GM21825 (cell line): ENCODE data around the gene NUDT17.

ENCODE experiments used
- ATAC-seq: cut with Tn5 transposase; IDR thresholded peaks from one replicate; pipeline ENCODE4 v1.9.1; 2021; ENCODE audit warnings: mild to moderate bottlenecking, moderate library complexity; ENCODE audit not compliant: unreplicated experiment

Gene NUDT17

DNA sequence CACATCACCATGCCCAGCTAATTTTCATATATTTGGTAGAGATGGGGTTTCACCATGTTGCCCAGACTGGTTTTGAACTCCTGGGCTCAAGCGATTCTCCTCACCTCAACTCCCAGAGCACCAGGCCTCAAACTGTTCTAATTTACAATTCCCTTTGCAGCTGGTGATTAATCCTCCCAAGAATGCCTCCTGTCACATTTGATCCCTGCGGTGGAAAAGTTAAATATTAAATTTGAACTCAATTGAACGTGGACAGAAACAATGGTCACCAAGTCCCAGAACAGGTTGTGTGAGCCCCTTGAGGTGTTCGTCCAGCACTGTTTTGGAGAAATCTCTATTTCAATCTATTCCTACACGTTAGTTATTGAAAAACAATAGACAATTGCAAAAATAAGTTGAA is 42.2 kb downstream of the NUDT17 start:
- no peak for ATAC-seq

- ATAC-seq, result no peak
These were observed 44.3 kb downstream of the NUDT17 start for GRCh38 chr1:145889722-145890121.

DNA sequence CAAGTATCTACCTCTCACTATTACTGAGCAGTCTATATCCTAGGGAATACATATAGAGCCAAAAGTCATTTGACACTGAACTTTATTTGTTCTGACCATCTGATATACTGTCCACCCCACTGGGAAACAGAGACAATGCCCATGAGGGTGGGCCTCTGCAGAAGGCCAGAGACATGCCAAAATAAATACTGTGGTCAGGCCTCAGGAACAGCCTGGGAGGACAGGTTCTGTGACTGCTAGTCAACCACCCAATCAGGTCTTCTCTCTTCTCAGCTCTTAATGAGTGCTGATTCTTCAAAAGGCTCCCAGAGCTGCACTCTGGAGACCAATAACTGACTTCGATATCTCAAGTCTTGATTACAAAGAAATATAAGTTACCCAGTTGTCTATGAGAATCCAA is 45.7 kb downstream of the NUDT17 start:
- ATAC-seq, result no peak

DNA sequence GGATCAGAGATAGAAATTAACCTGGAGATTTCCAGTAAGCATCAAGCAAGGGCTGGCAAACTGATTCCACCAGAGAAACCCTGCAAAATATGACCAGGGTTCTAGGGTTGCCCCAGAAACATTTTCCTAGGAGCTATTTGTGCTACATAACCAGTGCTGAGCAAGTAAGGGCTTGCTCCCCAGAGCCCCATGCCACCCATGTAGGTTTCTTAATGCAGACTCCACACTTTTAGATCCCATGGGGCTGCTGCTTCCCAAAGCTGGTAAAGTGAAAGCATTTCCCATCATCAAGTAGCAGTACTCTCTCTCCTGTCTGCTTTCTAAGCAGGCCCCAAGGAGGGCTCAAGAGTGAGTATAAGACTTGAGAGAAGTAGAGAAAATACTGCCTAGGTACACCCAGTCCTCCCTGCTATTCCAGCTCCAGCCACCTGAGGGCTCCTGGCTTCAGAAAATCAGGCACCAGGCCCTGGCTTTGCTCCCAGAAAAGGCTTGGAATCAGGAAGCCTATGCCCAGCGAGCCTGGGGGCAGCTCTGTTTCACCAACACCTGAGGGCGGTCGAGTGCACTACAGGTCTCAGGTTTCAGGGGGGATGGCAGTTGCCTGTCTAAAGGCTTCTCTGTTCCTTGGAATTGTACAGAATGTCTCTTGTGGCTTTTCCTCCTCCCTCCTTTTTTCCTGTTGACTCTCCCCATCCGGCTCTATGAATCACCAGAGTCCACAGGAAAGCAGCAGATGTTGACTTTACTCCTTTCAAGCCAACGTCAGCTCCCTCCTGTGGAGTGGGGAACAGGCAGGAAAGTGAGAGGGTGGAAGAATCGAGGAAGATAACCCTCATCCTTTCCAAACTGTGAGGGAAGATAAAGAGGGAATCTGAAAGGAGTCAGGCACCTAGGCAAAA is 46.4 kb downstream of the NUDT17 start:
- ATAC-seq, result no peak

- no peak for ATAC-seq
These were observed 47.2 kb downstream of the NUDT17 start for GRCh38 chr1:145892486-145893087.

GRCh38 chr1:145893306-145894055 is 48.1 kb downstream of the NUDT17 start:
- no peak for ATAC-seq

DNA sequence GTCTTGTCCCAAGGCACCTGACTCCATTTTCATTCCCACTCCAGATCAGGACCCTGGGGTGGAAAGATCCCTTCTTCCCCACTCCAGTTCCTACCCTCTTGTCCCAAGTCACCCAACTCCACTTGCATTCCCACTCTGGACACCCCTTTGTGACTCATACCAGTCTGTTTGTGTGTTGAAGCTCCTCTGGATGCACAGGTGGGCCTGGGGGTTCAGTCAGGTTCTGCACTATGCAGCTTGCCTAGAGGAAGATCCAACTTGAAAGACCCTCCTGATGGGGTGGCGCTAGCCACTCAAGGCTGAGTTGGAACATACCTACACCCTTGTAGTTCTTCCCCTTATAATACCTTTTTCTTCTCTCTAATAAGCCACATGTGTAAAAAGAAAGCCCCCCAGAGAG is 50.0 kb downstream of the NUDT17 start:
- ATAC-seq, result no peak

GRCh38 chr1:145897969-145898368 is 52.5 kb downstream of the NUDT17 start:
- ATAC-seq, result no peak
